CD4-positive, alpha-beta T cell (primary cell): ENCODE data around the gene MED25. TPM values are rescaled to one million over a fixed set of nuclear protein-coding genes. Genes with fewer than 3 reads are reported as not detected.

Experiments used
- ATAC-seq: fragments of 200-7000 bp; cut with Tn5 transposase; one replicate; pipeline ENCODE4 v1.10.0; 2022; ENCODE audit warnings: mild to moderate bottlenecking; ENCODE audit not compliant: poor library complexity
- CTCF ChIA-PET: fragments of 350-600 bp; sonication (Branson Sonifier 250); formaldehyde crosslinking; loops from one replicate; lab custom pipeline; 2021; ENCODE audit warnings: antibody characterized with exemption, inconsistent platforms; lab: Charles Lee
- POLR2A ChIA-PET: fragments of 350-600 bp; sonication (Branson Sonifier 250); formaldehyde crosslinking; loops from one replicate; lab custom pipeline; 2021; ENCODE audit warnings: antibody characterized with exemption, inconsistent platforms; lab: Charles Lee
- DNase-seq, 14 experiments: peaks; one replicate each; pipeline ENCODE4 v3.0.0-alpha.2; 2013 to 2020; ENCODE audit warnings: mixed read lengths in 2 of 14
- H3K27ac ChIP-seq, 2 donors: one replicate each; pipeline versions ENCODE4 v1.5.1 to v1.7.0; 2013; ENCODE audit warnings: low read length in 2 of 2, low read depth in 1 of 2, mild to moderate bottlenecking in 1 of 2
- H3K27me3 ChIP-seq, 2 experiments: 1 replicate in 1 of 2; 2 replicates in 1 of 2; pipeline versions ENCODE4 v1.6.1 to v1.7.0; 2013; ENCODE audit warnings: low read length in 2 of 2, control low read depth in 1 of 2, mild to moderate bottlenecking in 1 of 2, moderate library complexity in 1 of 2; ENCODE audit not compliant: insufficient read depth in 2 of 2, control insufficient read depth in 1 of 2
- H3K36me3 ChIP-seq: one replicate; pipeline ENCODE4 v1.6.1; 2013; ENCODE audit warnings: low read length, control low read depth; ENCODE audit not compliant: insufficient read depth
- H3K4me1 ChIP-seq: one replicate; pipeline ENCODE4 v1.6.1; 2013; ENCODE audit warnings: low read length, control low read depth; ENCODE audit not compliant: insufficient read depth
- H3K4me3 ChIP-seq: one replicate; pipeline ENCODE4 v1.5.1; 2013; ENCODE audit warnings: mild to moderate bottlenecking, low read length, moderate library complexity
- H3K9me3 ChIP-seq, 2 experiments: 1 replicate in 1 of 2; 2 replicates in 1 of 2; pipeline versions ENCODE4 v1.6.1 to v1.7.0; 2013; ENCODE audit warnings: low read length in 2 of 2, mild to moderate bottlenecking in 2 of 2, control low read depth in 1 of 2, moderate library complexity in 1 of 2; ENCODE audit not compliant: control insufficient read depth in 1 of 2, insufficient read depth in 1 of 2
- H3K27ac Mint-ChIP-seq: one replicate; pipeline ENCODE4 v1.8.0; 2020; ENCODE audit warnings: mixed read lengths
- H3K27me3 Mint-ChIP-seq: one replicate; pipeline ENCODE4 v1.8.0; 2021; ENCODE audit warnings: mixed read lengths
- H3K36me3 Mint-ChIP-seq: one replicate; pipeline ENCODE4 v1.8.0; 2021; ENCODE audit warnings: low read depth, mixed read lengths
- H3K4me1 Mint-ChIP-seq: one replicate; pipeline ENCODE4 v1.8.0; 2021; ENCODE audit warnings: low read depth, mixed read lengths
- H3K4me3 Mint-ChIP-seq: one replicate; pipeline ENCODE4 v1.8.0; 2020; ENCODE audit warnings: mild to moderate bottlenecking, mixed read lengths
- H3K9me3 Mint-ChIP-seq: one replicate; pipeline ENCODE4 v1.8.0; 2020; ENCODE audit warnings: mixed read lengths
- CTCF ChIP-seq: fragments of 200-600 bp; IDR thresholded peaks from one replicate; pipeline ENCODE4 v1.8.0; 2022; ENCODE audit warnings: antibody characterized with exemption, mild to moderate bottlenecking
- intact Hi-C, 2 experiments: fragments of 100-400 bp; cut with DNase I in 1 of 2; cut with micrococcal nuclease in 1 of 2; formaldehyde crosslinking; loops; one replicate each; pipeline versions ENCODE4 v1.15.1 to v1.9.0; 2023 to 2025; cut with DNase I, micrococcal nuclease
- polyA plus RNA-seq, 2 donors: library from polyadenylated mRNA; unstranded; fragments of 120-200 nt; gene quantifications; one replicate each; pipeline ENCODE4 v1.2.1, GENCODE V29; 2013
- total RNA-seq, 174 experiments: library from RNA in 2 of 174; stranded (reverse) in 2 of 174; gene quantifications; one replicate each; pipeline ENCODE4 v1.2.3 and lab custom pipeline; 2021 to 2026

Gene MED25
- total RNA-seq, result 10 to 100 TPM; 67.2 to 67.8 TPM
- polyA plus RNA-seq (2013, experiment 1 of 2), result 26.0 TPM
- polyA plus RNA-seq (2013, experiment 2 of 2), result 35.4 TPM
- total RNA-seq (lab: John Stamatoyannopoulos, UW), result 6.1 to 84.2 (median 40.1) reads per million in 172 experiments

DNA sequence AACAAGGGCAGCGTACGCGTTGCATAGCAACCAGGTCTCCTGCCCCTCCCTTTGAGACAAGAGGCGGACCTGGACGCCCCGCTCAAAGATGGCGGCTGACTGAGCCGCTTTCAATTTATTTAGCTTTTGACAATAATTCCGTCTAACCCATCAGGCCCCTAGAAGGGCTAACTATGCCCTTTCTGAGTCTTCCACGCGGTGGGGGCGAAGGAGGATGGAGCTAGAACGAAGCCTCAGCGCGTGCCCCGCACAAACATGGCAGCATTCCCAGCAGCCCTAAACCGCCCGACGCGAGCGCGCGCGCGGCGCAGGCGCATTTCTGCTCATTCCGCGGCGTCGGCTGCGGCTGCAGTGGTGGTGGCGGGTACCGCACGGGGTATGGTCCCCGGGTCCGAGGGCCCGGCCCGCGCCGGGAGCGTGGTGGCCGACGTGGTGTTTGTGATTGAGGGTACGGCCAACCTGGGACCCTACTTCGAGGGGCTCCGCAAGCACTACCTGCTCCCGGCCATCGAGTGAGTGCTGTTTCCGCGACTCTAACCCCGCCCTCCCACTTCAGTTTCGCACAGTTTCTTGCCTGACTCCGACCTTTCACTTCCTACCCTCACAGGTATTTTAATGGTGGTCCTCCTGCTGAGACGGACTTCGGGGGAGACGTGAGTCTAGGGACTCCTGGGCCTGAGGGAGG lies at the start of gene MED25:
Gene MED25, plus strand, starts transcription at position 326 of the 685 bp plus-strand sequence. Its CDS starts 53 bp downstream, at position 379.
- TF ChIP-seq CTCF, result peak; percentile 38
- Histone ChIP-seq H3K4me1 (peaks cover 34% of the 10 kb centered on the region), H3K4me3 (peak within 1 kb of the TSS; percentile 66), H3K36me3 (peaks cover 11% of the 10 kb centered on the region), H3K27ac (peak within 1 kb of the TSS; percentile 96 to 97), H3K9me3 (no peaks in the 10 kb centered on the region), H3K27me3 (no peaks in the 10 kb centered on the region)
- peak within 1 kb of the TSS; percentile 99 for H3K4me3 Mint-ChIP-seq
- intact Hi-C loops, result loop anchor here (2.0 to 10.0 kb wide), 5 partner anchors 34 to 323 kb away; partner anchors contain the start of genes ATF5 (in 1 of the 2), NUP62 (in 1 of the 2), PNKP (in 1 of the 2) and PTOV1 (in 1 of the 2)
- H3K36me3 Mint-ChIP-seq, result peaks cover 26% of the 10 kb centered on the region
- peak within 1 kb of the TSS; percentile 99 for H3K27ac Mint-ChIP-seq
- ChIA-PET CTCF (no interaction called here), POLR2A (interaction anchor here (0.8 to 2.6 kb wide), 9 partner anchors 11 to 112 kb away, joined by 3 to 14 read pairs (median 5); partner anchors contain the start of genes AKT1S1, AP2A1, NUP62 and PNKP)
- peaks cover 35% of the 10 kb centered on the region for H3K4me1 Mint-ChIP-seq
- H3K9me3 Mint-ChIP-seq, result no peaks in the 10 kb centered on the region
- DNase-seq, result peak; percentile 78 to 96 (median 86)
- H3K27me3 Mint-ChIP-seq, result no peaks in the 10 kb centered on the region
- ATAC-seq, result peak; percentile 60

GRCh38 chr19:49770529-49770928 lies 47.6 kb upstream of the MED25 start:
- peaks cover 3% of the 10 kb centered on the region for H3K36me3 ChIP-seq
- no peaks in the 10 kb centered on the region for H3K9me3 ChIP-seq
- Mint-ChIP-seq H3K4me1 (peaks cover 53% of the 10 kb centered on the region), H3K27ac (no peak overlapping the region), H3K27me3 (no peaks in the 10 kb centered on the region), H3K36me3 (peaks cover 31% of the 10 kb centered on the region), H3K9me3 (no peaks in the 10 kb centered on the region), H3K4me3 (no peak overlapping the region)
- H3K27me3 ChIP-seq, result no peaks in the 10 kb centered on the region
- no peak for ATAC-seq
- no peak for TF ChIP-seq CTCF
- ChIA-PET POLR2A (no interaction called here), CTCF (no interaction called here)
- no peak overlapping the region for H3K4me3 ChIP-seq
- H3K4me1 ChIP-seq, result peaks cover 30% of the 10 kb centered on the region
- no peak overlapping the region for H3K27ac ChIP-seq
- no peak for DNase-seq
- intact Hi-C loops, result no loop called here

DNA sequence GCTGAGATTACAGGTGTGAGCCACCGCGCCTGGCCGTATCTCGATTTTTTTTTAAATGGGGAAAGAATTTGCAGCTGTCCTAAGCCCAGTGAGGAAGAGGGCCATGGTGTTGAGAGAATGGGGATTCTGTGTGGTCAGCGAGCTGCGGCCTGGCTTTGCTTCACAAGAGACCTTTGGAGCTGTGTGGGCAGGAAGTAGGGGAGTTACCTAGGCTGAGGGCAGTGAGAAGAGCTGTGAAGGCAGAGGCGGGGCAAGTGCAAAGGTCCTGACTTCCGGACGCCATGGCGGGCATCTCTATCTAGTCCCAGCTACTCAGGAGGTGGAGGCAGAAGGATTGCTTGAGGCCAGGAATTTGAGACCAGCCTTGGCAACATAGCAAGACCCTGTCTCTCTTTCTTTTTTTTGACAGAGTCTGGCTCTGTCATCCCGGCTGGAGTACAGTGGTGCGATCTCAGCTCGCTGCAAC lies 46.4 kb upstream of the MED25 start:
- Histone ChIP-seq H3K27me3 (no peaks in the 10 kb centered on the region), H3K36me3 (peaks cover 3% of the 10 kb centered on the region), H3K4me3 (no peak overlapping the region), H3K9me3 (no peaks in the 10 kb centered on the region), H3K27ac (no peak overlapping the region), H3K4me1 (peaks cover 26% of the 10 kb centered on the region)
- Mint-ChIP-seq H3K4me3 (no peak overlapping the region), H3K9me3 (no peaks in the 10 kb centered on the region), H3K27ac (no peak overlapping the region), H3K27me3 (no peaks in the 10 kb centered on the region), H3K36me3 (peaks cover 27% of the 10 kb centered on the region), H3K4me1 (peaks cover 45% of the 10 kb centered on the region)
- intact Hi-C loops, result no loop called here
- DNase-seq, result peak in 1 of 14 experiments; percentile 34
- CTCF ChIA-PET, result no interaction called here
- TF ChIP-seq CTCF, result no peak
- POLR2A ChIA-PET, result interaction anchor here (0.6 kb wide), 2 partner anchors 53 to 54 kb away, joined by 3 read pairs; no protein-coding TSS in a partner anchor
- ATAC-seq, result no peak
